Activated CD8-positive, alpha-beta memory T cell treated with anti-CD3 and anti-CD28 coated beads, Interleukin-2, amount 10 ng/mL, durations not matched to agents 7 days and 5 days (primary cell): ENCODE measurements around the gene CRB1. TPM values are rescaled to one million over a fixed set of nuclear protein-coding genes. Genes with fewer than 3 reads are reported as not detected.
A peak's percentile ranks its signal among the peaks of the same experiment; 100 is the strongest.
"Not testable (repeated sequence)": the region's sequence is repeated elsewhere in the genome, so short reads cannot be mapped to it uniquely, and the experiment has no call there.

Experiments used
- ATAC-seq: fragments of 150-1000 bp; cut with Tn5 transposase; one replicate; pipeline ENCODE4 v1.10.0; 2021; ENCODE audit warnings: moderate library complexity
- CTCF ChIA-PET: fragments of 350-600 bp; sonication (Branson Sonifier 250); formaldehyde crosslinking; loops from one replicate; lab custom pipeline; 2021; ENCODE audit warnings: antibody characterized with exemption; lab: Charles Lee
- DNase-seq: peaks from one replicate; pipeline ENCODE4 v3.0.0-alpha.2; 2020
- H3K27ac Mint-ChIP-seq: one replicate; pipeline ENCODE4 v1.8.0; 2021; ENCODE audit warnings: mild to moderate bottlenecking, mixed read lengths
- H3K27me3 Mint-ChIP-seq: one replicate; pipeline ENCODE4 v1.8.0; 2021; ENCODE audit warnings: mixed read lengths
- H3K36me3 Mint-ChIP-seq: one replicate; pipeline ENCODE4 v1.8.0; 2021; ENCODE audit warnings: mild to moderate bottlenecking, mixed read lengths
- H3K4me1 Mint-ChIP-seq: one replicate; pipeline ENCODE4 v1.8.0; 2021; ENCODE audit warnings: mixed read lengths
- H3K4me3 Mint-ChIP-seq: one replicate; pipeline ENCODE4 v1.8.0; 2021; ENCODE audit warnings: mild to moderate bottlenecking, moderate library complexity, mixed read lengths
- H3K9me3 Mint-ChIP-seq: one replicate; pipeline ENCODE4 v1.8.0; 2022; ENCODE audit warnings: low read depth, mixed read lengths
- total RNA-seq, 2 experiments: library from RNA; stranded (reverse); gene quantifications; one replicate each; pipeline ENCODE4 v1.2.3, GENCODE V29; 2021

The CRB1 gene
- total RNA-seq, 2 experiments from 2014 or later, result not detected

DNA sequence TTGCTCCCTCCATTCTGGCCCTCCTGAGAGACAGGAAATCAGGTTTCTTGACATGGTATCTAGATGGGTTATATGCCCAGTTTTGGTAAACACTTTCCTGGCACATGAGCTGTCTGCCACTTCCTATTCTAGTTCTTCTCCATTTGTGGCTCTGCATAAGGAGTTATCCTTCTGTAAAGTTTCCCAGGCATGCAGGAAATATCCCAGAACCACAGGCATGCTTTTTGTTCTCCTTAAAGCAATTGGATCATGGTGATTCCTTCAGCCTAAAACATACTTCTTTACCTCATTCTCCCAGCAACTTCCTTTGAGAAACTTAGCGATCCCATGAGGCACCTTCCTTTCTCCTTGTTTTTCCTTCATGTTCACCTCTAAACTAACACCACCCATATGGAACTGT is 199.8 kb downstream of the CRB1 start:
- Mint-ChIP-seq H3K4me1 (no peaks in the 10 kb centered on the region), H3K27ac (no peak overlapping the region), H3K9me3 (no peaks in the 10 kb centered on the region), H3K4me3 (no peak overlapping the region), H3K36me3 (no peaks in the 10 kb centered on the region), H3K27me3 (peaks cover 6% of the 10 kb centered on the region)
- CTCF ChIA-PET, result no interaction called here
- DNase-seq (no peak), ATAC-seq (no peak)

GRCh38 chr1:197468543-197469175 is 200.6 kb downstream of the CRB1 start:
- CTCF ChIA-PET, result no interaction called here
- H3K9me3 Mint-ChIP-seq, result no peaks in the 10 kb centered on the region
- no peak overlapping the region for H3K27ac Mint-ChIP-seq
- ATAC-seq, result no peak
- no peaks in the 10 kb centered on the region for H3K36me3 Mint-ChIP-seq
- no peak overlapping the region for H3K4me3 Mint-ChIP-seq
- no peak for DNase-seq
- no peaks in the 10 kb centered on the region for H3K4me1 Mint-ChIP-seq
- peaks cover 6% of the 10 kb centered on the region for H3K27me3 Mint-ChIP-seq

DNA sequence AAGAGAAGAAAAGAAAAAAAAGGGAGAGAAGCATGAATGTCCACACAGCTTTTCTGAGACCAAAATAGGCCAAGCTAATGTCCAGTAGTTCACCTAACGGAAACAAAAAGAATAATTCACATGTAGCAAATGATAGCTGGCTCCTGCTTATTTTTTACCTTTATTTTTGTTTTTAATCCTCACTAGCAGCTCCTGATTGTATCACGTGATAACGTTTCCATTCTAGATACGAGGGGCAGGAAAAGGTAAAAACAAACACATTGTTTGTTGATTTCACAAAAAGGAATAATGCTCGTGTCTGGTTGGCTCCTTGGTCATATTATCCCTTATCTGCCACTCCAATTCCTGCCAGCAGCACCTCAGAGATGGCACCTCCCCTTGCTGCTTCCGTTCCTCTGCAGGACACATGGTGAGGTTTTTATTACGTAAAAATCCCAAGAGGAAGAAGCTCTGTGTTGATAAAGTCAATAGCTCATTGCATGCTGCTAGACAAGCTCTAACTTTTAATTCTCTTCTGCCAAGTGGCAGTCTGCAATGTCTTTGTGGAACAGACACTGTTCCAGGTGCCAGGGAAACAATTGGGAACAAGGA is 201.7 kb downstream of the CRB1 start:
- Mint-ChIP-seq H3K9me3 (no peaks in the 10 kb centered on the region), H3K4me3 (no peak overlapping the region), H3K36me3 (no peaks in the 10 kb centered on the region), H3K4me1 (no peaks in the 10 kb centered on the region), H3K27me3 (peaks cover 3% of the 10 kb centered on the region), H3K27ac (no peak overlapping the region)
- CTCF ChIA-PET, result no interaction called here
- ATAC-seq (no peak), DNase-seq (no peak)

DNA sequence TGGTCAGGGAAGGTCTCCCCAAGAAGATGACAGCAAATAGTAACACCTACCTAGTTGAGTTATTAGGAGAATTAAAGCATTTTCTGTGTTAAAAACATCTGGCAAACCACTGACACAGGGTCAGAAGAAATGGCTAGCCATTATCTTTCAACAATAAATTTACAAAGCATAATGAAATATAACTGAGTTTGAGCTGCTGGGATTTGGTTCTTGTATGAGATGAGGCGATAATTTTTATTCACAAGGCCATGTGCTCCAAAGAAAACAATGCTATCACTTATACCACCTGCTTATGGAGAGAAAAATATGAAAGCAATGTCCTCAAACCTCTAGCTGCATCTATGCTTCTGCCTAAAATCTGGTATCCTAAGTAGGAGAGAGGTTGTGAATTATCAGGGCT is 202.3 kb downstream of the CRB1 start:
- Mint-ChIP-seq H3K27me3 (peaks cover 4% of the 10 kb centered on the region), H3K9me3 (no peaks in the 10 kb centered on the region), H3K27ac (no peak overlapping the region), H3K36me3 (no peaks in the 10 kb centered on the region), H3K4me3 (no peak overlapping the region), H3K4me1 (no peaks in the 10 kb centered on the region)
- no peak for ATAC-seq
- CTCF ChIA-PET, result no interaction called here
- DNase-seq, result no peak

GRCh38 chr1:197471248-197471985 is 203.4 kb downstream of the CRB1 start:
- DNase-seq, result no peak
- H3K4me3 Mint-ChIP-seq, result no peak overlapping the region
- H3K27me3 Mint-ChIP-seq, result peaks cover 5% of the 10 kb centered on the region
- ATAC-seq, result no peak
- no peaks in the 10 kb centered on the region for H3K9me3 Mint-ChIP-seq
- no peak overlapping the region for H3K27ac Mint-ChIP-seq
- no peaks in the 10 kb centered on the region for H3K4me1 Mint-ChIP-seq
- no peaks in the 10 kb centered on the region for H3K36me3 Mint-ChIP-seq
- CTCF ChIA-PET, result no interaction called here

- H3K4me3 Mint-ChIP-seq, result no peak overlapping the region
- no peaks in the 10 kb centered on the region for H3K36me3 Mint-ChIP-seq
- CTCF ChIA-PET, result no interaction called here
- DNase-seq (no peak), ATAC-seq (no peak)
- peaks cover 8% of the 10 kb centered on the region for H3K27me3 Mint-ChIP-seq
- no peaks in the 10 kb centered on the region for H3K4me1 Mint-ChIP-seq
- no peaks in the 10 kb centered on the region for H3K9me3 Mint-ChIP-seq
- no peak overlapping the region for H3K27ac Mint-ChIP-seq
These were observed 204.1 kb downstream of the CRB1 start for GRCh38 chr1:197472141-197472540.

DNA sequence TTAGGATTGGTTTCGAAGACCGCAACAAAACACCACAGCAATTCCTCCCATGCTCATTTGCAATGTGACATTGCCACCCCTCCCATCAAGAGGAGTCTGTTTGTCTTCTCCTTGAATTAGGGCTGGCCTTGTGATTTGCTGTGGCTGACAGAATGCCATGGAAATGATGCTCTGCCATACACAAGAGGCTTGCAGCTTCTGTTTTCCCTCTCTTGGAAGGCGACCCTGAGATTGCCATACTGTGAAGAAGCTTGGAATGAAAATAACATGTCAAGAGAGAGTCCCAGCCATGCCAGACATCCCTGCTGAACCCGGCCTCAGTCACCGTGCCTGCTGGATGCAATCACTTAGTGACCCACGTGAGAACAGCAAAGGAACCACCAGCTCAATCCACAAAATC is 212.4 kb downstream of the CRB1 start:
- CTCF ChIA-PET, result interaction anchor here (1.0 kb wide), 1 partner anchor 81 kb away, joined by 3 read pairs; no protein-coding TSS in a partner anchor

GRCh38 chr1:197481101-197481500 is 213.0 kb downstream of the CRB1 start:
- Mint-ChIP-seq H3K9me3 (no peaks in the 10 kb centered on the region), H3K4me1 (peaks cover 12% of the 10 kb centered on the region), H3K36me3 (no peaks in the 10 kb centered on the region), H3K4me3 (no peak overlapping the region), H3K27ac (peak overlapping the region; percentile 51), H3K27me3 (peaks cover 6% of the 10 kb centered on the region)
- CTCF ChIA-PET, result interaction anchor here (1.0 kb wide), 1 partner anchor 81 kb away, joined by 3 read pairs; no protein-coding TSS in a partner anchor
- ATAC-seq (peak; percentile 87), DNase-seq (peak; percentile 65)

More for the DNA sequence above, 212.4 kb downstream of the CRB1 start:
- no peak for ATAC-seq
- H3K27me3 Mint-ChIP-seq, result peaks cover 8% of the 10 kb centered on the region
- no peak for DNase-seq
- no peaks in the 10 kb centered on the region for H3K36me3 Mint-ChIP-seq
- no peaks in the 10 kb centered on the region for H3K9me3 Mint-ChIP-seq
- no peak overlapping the region for H3K4me3 Mint-ChIP-seq
- H3K4me1 Mint-ChIP-seq, result peaks cover 12% of the 10 kb centered on the region
- H3K27ac Mint-ChIP-seq, result no peak overlapping the region

DNA sequence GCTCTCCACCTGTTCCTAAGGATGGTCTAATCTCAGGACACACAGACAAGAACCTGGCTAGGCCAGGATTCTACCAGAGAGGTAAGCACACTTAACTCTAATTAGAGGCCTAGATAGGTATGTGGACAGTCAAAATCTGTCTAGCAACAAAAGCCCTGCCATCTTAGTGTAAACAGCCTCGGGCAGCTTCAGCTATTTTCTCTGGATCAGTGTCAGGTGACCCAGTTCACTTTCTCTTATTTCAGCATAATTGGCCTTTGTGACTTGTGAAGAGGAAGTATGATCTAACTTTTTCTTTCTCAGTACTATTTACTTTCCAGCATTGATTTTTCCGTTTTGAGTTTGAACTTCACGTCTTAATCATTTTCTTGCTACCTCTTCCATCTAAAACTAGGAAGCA is 217.7 kb downstream of the CRB1 start:
- peaks cover 12% of the 10 kb centered on the region for H3K4me1 Mint-ChIP-seq
- H3K36me3 Mint-ChIP-seq, result peaks cover 2% of the 10 kb centered on the region
- H3K27me3 Mint-ChIP-seq, result peaks cover 5% of the 10 kb centered on the region
- DNase-seq (no peak), ATAC-seq (no peak)
- CTCF ChIA-PET, result no interaction called here
- H3K9me3 Mint-ChIP-seq, result no peaks in the 10 kb centered on the region
- H3K4me3 Mint-ChIP-seq, result no peak overlapping the region
- H3K27ac Mint-ChIP-seq, result no peak overlapping the region

- no peak for DNase-seq
- Mint-ChIP-seq H3K9me3 (no peaks in the 10 kb centered on the region), H3K36me3 (peaks cover 2% of the 10 kb centered on the region), H3K27me3 (peaks cover 13% of the 10 kb centered on the region), H3K27ac (no peak overlapping the region), H3K4me3 (no peak overlapping the region), H3K4me1 (peaks cover 1% of the 10 kb centered on the region)
- ATAC-seq, result no peak
- CTCF ChIA-PET, result no interaction called here
These were observed 218.9 kb downstream of the CRB1 start for GRCh38 chr1:197486946-197487345.

DNA sequence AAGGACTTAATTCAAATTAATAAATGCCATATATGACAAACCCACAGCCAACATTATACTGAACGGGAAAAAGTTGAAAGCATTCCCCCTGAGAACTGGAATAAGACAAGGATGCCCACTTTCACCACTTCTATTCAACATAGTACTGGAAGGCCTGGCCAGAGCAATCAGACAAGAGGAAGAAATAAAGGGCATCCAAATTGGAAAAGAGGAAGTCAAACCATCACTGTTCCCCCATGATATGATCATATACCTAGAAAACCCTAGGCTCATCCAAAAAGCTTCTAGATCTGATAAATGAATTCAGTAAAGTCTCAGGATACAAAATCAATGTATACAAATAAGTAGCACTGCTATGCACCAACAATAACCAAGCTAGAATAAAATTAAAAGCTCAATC is 223.5 kb downstream of the CRB1 start:
- H3K27ac Mint-ChIP-seq, H3K36me3 Mint-ChIP-seq, H3K4me3 Mint-ChIP-seq, ATAC-seq, DNase-seq, CTCF ChIA-PET, H3K4me1 Mint-ChIP-seq, H3K9me3 Mint-ChIP-seq: not testable (repeated sequence)
- H3K27me3 Mint-ChIP-seq, result peaks cover 32% of the 10 kb centered on the region

- Mint-ChIP-seq H3K9me3 (no peaks in the 10 kb centered on the region), H3K4me3 (no peak overlapping the region), H3K27me3 (peaks cover 40% of the 10 kb centered on the region), H3K27ac (no peak overlapping the region), H3K4me1 (no peaks in the 10 kb centered on the region), H3K36me3 (no peaks in the 10 kb centered on the region)
- ATAC-seq, result no peak
- CTCF ChIA-PET, result no interaction called here
- DNase-seq, result no peak
These were observed 228.7 kb downstream of the CRB1 start for GRCh38 chr1:197496722-197497121.

DNA sequence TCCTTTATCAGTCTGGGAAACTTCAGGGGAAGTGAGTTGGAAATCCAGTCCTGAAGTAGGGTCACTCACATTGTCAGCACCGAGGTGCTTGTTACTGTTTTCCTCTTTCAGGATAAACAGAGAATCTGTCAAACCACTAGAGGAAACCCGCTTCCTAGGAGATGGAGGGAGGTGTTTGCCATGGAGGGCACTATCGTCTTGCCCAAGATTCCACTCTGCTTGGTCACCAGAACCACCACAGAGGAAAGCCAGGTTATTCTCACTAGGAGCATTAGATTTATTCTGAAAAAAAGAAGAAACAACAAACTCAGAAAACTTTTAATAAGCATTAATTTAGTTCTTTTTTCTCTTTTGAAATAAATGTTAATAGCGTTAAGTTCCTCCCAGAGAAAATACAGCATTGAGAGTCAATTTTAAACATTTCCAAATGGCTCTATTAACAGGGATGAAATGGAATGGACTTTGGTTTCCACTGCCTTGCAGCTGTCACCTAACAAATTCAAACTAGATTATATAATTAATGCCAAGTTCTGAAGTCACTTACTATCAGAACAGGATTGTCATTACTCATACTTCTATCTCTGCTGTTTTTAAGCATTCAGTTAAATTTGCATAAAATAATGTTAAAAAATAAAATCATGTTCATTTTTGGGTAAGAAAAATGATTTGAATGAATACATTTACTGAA is 242.8 kb downstream of the CRB1 start:
- Mint-ChIP-seq H3K9me3 (no peaks in the 10 kb centered on the region), H3K36me3 (peaks cover 16% of the 10 kb centered on the region), H3K27me3 (no peaks in the 10 kb centered on the region), H3K4me1 (no peaks in the 10 kb centered on the region), H3K4me3 (no peak overlapping the region), H3K27ac (no peak overlapping the region)
- CTCF ChIA-PET, result no interaction called here
- ATAC-seq, result no peak
- DNase-seq, result no peak
